ENCODE measurements around the gene C2orf74.
"Not testable (repeated sequence)": the region's sequence is repeated elsewhere in the genome, so short reads cannot be mapped to it uniquely, and the experiment has no call there.

Gene C2orf74

GRCh38 chr2:61161888-61162287 is at the start of gene C2orf74:
C2orf74 (plus strand) TSS chr2:61162188; CDS start chr2:61162515, 327 bp downstream.
- DNase-seq (ENCODE audit: low read depth in 2 of 2): no peak

DNA sequence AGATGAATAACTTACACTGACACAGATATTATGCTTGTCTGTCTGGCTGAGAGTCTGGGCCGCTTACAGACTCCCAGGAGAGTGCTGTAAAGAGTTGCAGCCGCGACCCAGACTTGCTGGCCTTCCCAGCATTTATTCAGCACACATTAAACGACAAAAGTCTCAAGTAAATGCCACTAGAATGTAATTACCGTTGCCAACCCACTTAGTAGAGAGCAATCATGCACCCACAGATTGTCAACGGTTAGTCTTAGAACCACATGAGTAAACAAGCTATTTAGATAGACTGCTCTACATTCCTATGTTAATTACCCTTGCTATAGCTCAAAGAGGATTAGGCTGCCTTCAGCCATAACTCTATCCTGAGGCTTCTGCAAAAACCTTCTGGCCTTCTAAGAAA is 47.8 kb upstream of the C2orf74 start:
- DNase-seq (ENCODE audit: low read depth in 2 of 2): no peak

DNA sequence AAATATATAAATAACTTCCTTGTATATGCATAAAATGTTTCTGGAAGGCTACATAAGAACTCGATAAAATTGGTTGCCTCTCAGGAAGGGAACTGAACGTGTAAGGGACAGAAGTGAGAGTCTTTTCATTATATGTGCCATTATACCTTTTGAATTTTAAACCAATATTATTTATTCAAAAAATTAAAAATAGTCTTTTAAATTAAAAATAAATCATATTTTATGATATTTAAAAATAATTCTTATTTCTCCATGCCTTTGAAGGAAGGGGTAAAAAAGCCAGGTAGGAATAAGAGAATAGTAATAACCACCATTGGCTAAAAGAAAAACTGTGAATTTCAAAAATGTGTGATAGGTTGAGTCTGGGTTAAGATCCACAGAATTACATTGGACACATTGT is 45.7 kb upstream of the C2orf74 start:
- no peak for DNase-seq (ENCODE audit: low read depth in 2 of 2)

DNA sequence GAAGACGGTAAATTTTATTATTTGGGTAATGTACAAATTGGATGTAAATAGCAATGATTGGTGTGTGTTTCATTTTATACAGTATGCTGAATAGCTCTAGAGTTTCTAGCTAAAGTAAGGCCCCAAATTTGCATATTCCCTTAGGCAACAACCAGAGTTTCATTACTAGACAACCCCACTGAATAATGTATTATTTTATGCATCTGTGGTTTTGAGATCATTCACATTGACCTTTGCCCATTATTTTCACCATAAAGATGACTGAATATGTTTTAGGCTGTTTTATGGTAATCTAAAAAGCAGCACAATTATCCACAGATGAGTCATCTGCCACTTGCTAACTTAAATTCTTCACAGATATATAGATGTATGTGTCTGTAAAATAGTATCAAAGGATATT is 44.5 kb upstream of the C2orf74 start:
- no peak for DNase-seq (ENCODE audit: low read depth in 2 of 2)

DNA sequence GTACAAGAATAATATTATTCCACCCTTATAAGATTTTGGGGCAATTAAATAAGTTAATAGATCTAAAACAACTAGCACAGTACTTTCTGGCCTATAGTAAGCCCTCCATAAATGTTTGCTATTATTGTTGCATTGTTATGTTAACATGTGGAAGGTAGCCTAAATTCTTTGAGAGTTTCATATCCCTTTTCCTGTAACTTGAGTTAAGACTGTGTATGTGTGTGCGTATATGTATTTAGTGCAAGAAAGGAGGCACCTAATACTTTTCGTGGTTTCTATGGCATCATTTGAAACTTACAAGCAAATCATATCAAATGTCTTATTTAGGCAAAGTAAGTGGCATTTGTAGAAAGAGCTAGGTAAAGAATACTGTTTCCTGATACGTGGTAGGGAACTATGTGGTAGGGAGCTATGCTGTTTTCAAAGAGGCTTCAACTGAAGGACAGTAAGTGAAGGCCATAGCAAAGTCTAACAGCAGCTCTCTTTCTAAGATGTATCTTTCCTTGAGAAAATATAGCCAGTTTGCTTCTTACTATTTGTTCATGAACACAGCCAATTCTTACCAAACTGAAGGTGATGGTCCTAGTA is 36.8 kb upstream of the C2orf74 start:
- DNase-seq (ENCODE audit: low read depth in 2 of 2): no peak

DNA sequence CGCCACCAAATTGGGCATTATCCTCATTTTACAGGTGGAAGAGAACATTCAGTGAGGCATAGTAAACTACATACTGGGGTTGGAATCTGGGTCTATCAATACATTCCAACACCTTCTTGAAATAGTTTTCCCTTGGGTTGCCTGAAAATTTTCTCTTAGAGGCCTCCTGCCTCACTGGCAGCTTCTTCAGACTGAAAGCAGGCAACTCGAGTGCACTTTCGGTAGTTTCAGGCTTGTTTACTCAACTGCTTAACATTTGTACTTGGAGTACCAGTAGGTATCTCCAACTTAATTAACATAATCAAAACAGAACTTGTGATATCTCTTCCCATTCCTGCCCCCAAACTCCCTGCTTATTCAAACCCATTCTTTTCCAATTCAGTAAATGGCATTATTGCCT is 36.2 kb upstream of the C2orf74 start:
- DNase-seq (ENCODE audit: low read depth in 2 of 2): no peak

DNA sequence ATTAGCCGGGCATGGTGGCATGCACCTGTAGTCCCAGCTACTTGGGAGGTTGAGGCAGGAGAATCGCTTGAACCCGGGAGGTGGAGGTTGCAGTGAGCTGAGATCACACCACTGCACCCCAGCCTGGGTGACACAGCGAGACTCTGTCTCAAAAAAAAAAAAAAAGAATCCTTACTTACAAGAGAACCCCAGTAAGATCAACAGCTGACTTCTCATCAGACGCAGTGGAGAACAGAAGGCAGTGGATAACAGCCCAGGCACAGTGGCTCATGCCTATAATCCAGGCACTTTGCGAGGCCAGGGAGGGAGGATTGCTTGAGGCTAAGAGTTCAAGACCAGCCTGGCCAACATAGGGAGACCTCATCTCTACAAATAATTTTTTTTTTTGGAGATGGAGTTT is 33.9 kb upstream of the C2orf74 start:
- not testable (repeated sequence) for DNase-seq (ENCODE audit: low read depth in 2 of 2)

- DNase-seq (ENCODE audit: low read depth in 2 of 2): no peak
Measured at GRCh38 chr2:61134141-61134540, 27.8 kb upstream of the C2orf74 start.

DNA sequence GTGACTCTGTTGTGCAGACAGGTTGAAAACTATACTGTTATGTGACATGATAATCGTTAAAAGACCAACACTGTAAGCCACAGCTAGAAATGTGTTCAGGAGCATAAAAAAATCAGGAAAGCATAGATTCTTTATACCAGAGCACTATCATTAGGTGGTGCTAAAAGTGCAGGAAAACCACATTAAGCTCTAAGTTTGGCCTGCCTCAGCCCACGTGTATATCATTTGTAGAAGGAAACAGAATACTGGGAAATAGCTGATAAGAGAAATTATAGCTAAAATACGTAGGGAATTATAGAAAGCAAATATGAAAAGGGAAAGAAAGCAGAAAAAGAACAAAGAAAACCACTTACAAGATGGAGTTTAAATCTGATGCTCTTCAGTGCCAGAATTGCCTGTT is 26.5 kb upstream of the C2orf74 start:
- no peak for DNase-seq (ENCODE audit: low read depth in 2 of 2)

GRCh38 chr2:61138859-61139258 is 23.1 kb upstream of the C2orf74 start:
- no peak for DNase-seq (ENCODE audit: low read depth in 2 of 2)

DNA sequence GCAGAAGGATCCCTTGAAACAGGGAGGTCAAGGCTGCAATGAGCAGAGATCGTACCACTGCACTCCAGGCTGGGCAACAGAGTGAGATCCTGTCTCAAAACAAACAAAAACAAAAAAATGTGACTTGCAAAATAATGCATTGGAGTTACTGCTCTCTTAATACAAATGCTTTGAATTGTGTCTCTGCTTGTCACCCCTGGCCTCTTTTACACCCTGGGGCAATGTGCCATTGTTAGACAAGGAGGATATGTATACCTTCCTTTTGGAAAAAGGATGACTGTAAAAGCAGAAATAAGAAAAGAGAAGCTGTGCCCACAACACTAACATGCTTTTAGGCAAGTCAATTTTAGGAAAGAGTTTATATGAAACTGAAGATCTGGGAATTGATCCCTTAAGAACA is 20.8 kb upstream of the C2orf74 start:
- no peak for DNase-seq (ENCODE audit: low read depth in 2 of 2)

GRCh38 chr2:61144697-61145268 is 17.2 kb upstream of the C2orf74 start:
- DNase-seq (ENCODE audit: low read depth in 2 of 2): peak; percentile 79 to 91

GRCh38 chr2:61145990-61146389 is 16.0 kb upstream of the C2orf74 start:
- no peak for DNase-seq (ENCODE audit: low read depth in 2 of 2)

DNA sequence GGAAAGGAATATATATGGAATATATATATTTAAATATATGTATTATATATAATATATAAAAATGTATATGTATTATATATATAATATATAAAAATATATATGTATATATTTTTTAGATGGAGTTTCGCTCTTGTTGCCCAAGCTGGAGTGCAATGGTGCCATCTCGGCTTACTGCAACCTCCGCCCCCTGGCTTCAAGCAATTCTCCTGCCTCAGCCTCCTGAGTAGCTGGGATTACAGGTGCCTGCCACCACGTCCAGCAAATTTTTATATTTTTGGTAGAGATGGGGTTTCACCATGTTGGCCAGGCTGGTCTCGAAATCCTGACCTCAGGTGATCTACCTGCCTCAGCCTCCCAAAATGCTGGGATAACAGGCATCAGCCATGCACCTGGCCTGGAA is 13.9 kb upstream of the C2orf74 start:
- not testable (repeated sequence) for DNase-seq (ENCODE audit: low read depth in 2 of 2)

DNA sequence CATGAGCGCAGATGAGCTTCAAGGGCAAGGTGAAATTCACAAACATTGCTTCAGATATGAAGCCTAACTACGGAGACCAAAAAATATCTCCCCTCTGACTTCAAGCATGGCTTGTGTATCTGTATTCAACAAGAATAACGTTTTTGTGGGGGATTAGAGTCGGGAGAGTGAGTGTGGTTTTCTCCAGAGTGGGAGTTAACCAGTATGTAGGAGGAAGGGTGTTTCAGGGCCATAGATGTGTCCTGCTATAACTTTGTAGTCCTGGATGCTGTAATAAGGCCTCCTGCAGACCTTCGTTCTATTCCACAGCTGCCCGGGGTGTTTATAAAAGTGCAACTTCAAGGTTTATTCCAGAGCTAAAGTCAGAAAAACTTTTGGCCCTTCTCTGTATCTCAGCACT is 12.9 kb upstream of the C2orf74 start:
- DNase-seq (ENCODE audit: low read depth in 2 of 2): no peak

GRCh38 chr2:61151436-61151835 is 10.6 kb upstream of the C2orf74 start:
- DNase-seq (ENCODE audit: low read depth in 2 of 2): no peak

DNA sequence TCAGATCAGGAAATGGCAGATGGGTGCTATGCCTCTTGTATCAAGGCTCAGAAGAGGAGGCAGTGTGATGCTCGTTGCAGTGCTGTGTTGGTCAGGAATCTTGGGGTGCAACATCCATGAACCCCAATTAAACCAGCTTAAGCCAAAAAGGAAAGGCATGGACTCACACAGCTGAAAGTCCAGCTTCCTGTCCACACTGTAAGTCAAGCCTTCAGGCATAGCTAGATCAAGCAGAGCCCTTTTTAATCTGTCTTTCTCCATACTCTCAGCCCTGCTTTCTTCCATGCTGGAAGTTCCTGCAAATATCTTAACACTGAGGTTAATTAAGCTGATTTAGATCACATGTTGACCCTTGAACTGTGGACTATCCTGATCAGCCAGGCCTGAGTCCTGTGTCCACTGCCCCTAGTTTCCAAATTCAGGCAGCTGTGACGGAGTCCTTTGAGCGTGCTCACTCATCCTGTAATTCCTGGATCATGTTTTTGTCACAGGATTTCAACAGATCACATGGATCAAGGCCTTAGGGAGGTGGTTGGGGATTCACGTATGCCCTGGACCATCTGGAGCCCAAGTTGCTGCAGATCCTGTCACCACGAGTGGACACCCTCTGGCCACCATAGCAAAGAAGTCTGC is 4.5 kb upstream of the C2orf74 start:
- DNase-seq (ENCODE audit: low read depth in 2 of 2): no peak

GRCh38 chr2:61158356-61158955 is 3.5 kb upstream of the C2orf74 start:
- no peak for DNase-seq (ENCODE audit: low read depth in 2 of 2)

DNA sequence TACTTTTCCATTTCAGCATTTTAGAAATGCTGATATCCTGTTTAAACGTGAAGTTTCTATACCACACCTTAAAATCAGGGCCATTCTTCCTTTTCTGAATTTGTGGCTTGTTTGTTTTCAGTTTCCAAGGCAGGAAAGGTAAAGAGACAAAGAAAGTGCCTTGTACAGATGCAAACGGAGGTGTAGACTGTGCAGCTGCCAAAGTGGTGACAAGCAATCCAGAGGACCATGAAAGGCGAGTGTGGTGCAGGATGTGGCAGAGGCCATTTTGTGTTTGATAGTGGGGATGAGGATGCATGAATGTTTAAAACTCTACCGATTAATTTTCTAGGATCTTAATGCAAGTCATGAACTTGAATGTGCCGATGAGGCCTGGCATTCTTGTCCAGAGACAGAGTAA is 733 bp downstream of the C2orf74 start:
- no peak for DNase-seq (ENCODE audit: low read depth in 2 of 2)

- not testable (repeated sequence) for DNase-seq (ENCODE audit: low read depth in 2 of 2)
Measured at GRCh38 chr2:61165082-61165481, 3.1 kb downstream of the C2orf74 start.

- DNase-seq (ENCODE audit: low read depth in 2 of 2): no peak
Measured at GRCh38 chr2:61165946-61166345, 4.0 kb downstream of the C2orf74 start.

DNA sequence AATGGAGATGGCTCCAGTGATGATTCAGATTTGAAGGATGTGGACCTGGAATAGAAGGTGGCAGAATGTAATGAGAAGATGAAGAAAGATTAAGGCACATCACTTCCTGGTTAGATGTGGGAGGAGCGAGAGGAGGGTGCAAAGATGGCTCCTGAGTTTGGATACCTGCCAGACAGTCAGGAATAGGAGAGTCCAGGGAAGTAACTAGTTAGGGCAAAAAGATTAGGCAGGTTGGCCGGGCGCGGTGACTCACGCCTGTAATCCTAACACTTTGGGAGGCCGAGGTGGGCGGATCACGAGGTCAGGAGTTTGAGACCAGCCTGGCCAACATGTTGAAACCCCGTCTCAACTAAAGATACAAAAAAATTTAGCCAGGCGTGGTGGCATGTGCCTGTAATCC is 5.6 kb downstream of the C2orf74 start:
- no peak for DNase-seq (ENCODE audit: low read depth in 2 of 2)

GRCh38 chr2:61172671-61173070 is 10.7 kb downstream of the C2orf74 start:
- no peak for DNase-seq (ENCODE audit: low read depth in 2 of 2)

Measured in stimulated activated CD8-positive, alpha-beta memory T cell treated with anti-CD3 and anti-CD28 coated beads, Interleukin-2, amount 100 ng/mL, for 1 hour (primary cell).